Keratinocyte (primary cell): ENCODE data around the gene TBC1D30. TPM values are rescaled to one million over a fixed set of nuclear protein-coding genes. Genes with fewer than 3 reads are reported as not detected.

Experiments
- DNase-seq: peaks from one replicate; pipeline ENCODE4 v3.0.0-alpha.2; 2011; ENCODE audit warnings: low read depth, missing footprints, low spot score
- FAIRE-seq: peaks from 2 replicates; lab custom pipeline; 2011; peaks lifted over from hg19 to GRCh38; lab: Jason Lieb, UNC
- H2AFZ ChIP-seq: 2 replicates; pipeline ENCODE4 v1.6.0; 2012; ENCODE audit warnings: low read length, control low read depth, inconsistent platforms; ENCODE audit not compliant: control insufficient read depth
- H3K27ac ChIP-seq: 2 replicates; pipeline ENCODE4 v1.5.1; 2011; ENCODE audit warnings: low read length; ENCODE audit not compliant: control insufficient read depth, insufficient read depth
- H3K27me3 ChIP-seq: 3 replicates; pipeline ENCODE4 v1.6.0; 2011; ENCODE audit warnings: low read length; ENCODE audit not compliant: control insufficient read depth, insufficient read depth; ENCODE audit errors: extremely low read depth
- H3K36me3 ChIP-seq, 2 experiments: 2 replicates in 1 of 2; 3 replicates in 1 of 2; pipeline ENCODE4 v1.5.1; 2011; ENCODE audit warnings: low read length in 2 of 2, mild to moderate bottlenecking in 1 of 2; ENCODE audit not compliant: control insufficient read depth in 2 of 2, insufficient read depth in 2 of 2; ENCODE audit errors: extremely low read depth in 1 of 2
- H3K4me1 ChIP-seq: 3 replicates; pipeline ENCODE4 v1.5.1; 2011; ENCODE audit warnings: low read length; ENCODE audit not compliant: control insufficient read depth, insufficient read depth; ENCODE audit errors: extremely low read depth
- H3K4me2 ChIP-seq: 3 replicates; pipeline ENCODE4 v1.6.0; 2011; ENCODE audit warnings: low read depth, low read length; ENCODE audit not compliant: control insufficient read depth, insufficient read depth; ENCODE audit errors: extremely low read depth
- H3K4me3 ChIP-seq, 3 experiments: fragments of 200-600 bp in 1 of 3; sonication (generic) in 1 of 3; 2 replicates in 2 of 3; 3 replicates in 1 of 3; pipeline ENCODE4 v1.5.1; 2011 to 2016; ENCODE audit warnings: low read length in 3 of 3, mild to moderate bottlenecking in 3 of 3, control low read depth in 2 of 3, inconsistent platforms in 1 of 3, low read depth in 1 of 3, mixed read lengths in 1 of 3, mixed run types in 1 of 3, moderate library complexity in 1 of 3; ENCODE audit not compliant: control insufficient read depth in 2 of 3, insufficient read depth in 2 of 3; ENCODE audit errors: extremely low read depth in 1 of 3
- H3K79me2 ChIP-seq: 2 replicates; pipeline ENCODE4 v1.6.0; 2012; ENCODE audit warnings: low read length; ENCODE audit not compliant: control insufficient read depth, insufficient read depth
- H3K9ac ChIP-seq: 3 replicates; pipeline ENCODE4 v1.6.0; 2011; ENCODE audit warnings: low read length; ENCODE audit not compliant: control insufficient read depth, insufficient read depth; ENCODE audit errors: extremely low read depth
- H3K9me1 ChIP-seq: 3 replicates; pipeline ENCODE4 v1.6.0; 2011; ENCODE audit warnings: low read length; ENCODE audit not compliant: control insufficient read depth, insufficient read depth; ENCODE audit errors: extremely low read depth
- H3K9me3 ChIP-seq: 2 replicates; pipeline ENCODE4 v1.5.1; 2012; ENCODE audit warnings: low read depth, low read length; ENCODE audit not compliant: control insufficient read depth
- H4K20me1 ChIP-seq: 3 replicates; pipeline ENCODE4 v1.6.0; 2011; ENCODE audit warnings: low read length; ENCODE audit not compliant: control insufficient read depth, insufficient read depth; ENCODE audit errors: extremely low read depth
- CTCF ChIP-seq, 3 experiments: IDR thresholded peaks in 1 of 3; conservative IDR thresholded peaks in 1 of 3; optimal IDR thresholded peaks in 1 of 3; 2 replicates in 2 of 3; 3 replicates in 1 of 3; pipeline versions ENCODE3 to v1.5.1; 2011; ENCODE audit warnings: low read length in 3 of 3, mild to moderate bottlenecking in 3 of 3, moderate library complexity in 2 of 3, control low read depth in 1 of 3, inconsistent platforms in 1 of 3; ENCODE audit not compliant: insufficient read depth in 2 of 3; ENCODE audit errors: extremely low read depth in 1 of 3
- EZH2 ChIP-seq: IDR thresholded peaks from one replicate; pipeline ENCODE4 v1.6.1; 2012; ENCODE audit warnings: inconsistent platforms, mild to moderate bottlenecking, low read length, moderate library complexity
- dilution Hi-C: fragments of 300-500 bp; cut with MboI; formaldehyde crosslinking; loops from one replicate; pipeline ENCODE4 v1.7.0; 2020; ENCODE audit warnings: low sequenced_read_pairs; ENCODE audit not compliant: extremely low pct_ligation_motif_present
- polyA plus RNA-seq, 5 experiments: library from polyadenylated mRNA; depleted of rRNA in 3 of 5; stranded (reverse) in 3 of 5; stranded (forward) in 1 of 5; unstranded in 1 of 5; fragments of >200 nt; gene quantifications; 1 replicate in 1 of 5; 2 replicates in 3 of 5; 3 replicates in 1 of 5; pipeline versions ENCODE4 v1.2.1 to v1.2.3, GENCODE V29; 2011 to 2012; ENCODE audit warnings: missing spikeins in 2 of 5, low read depth in 1 of 5, low replicate concordance in 1 of 5

The TBC1D30 gene
- polyA plus RNA-seq, 1 donor (not counting 4 experiments of a cell fraction or from before 2014, with no cell fraction given) = 0.50 TPM

- no peak for FAIRE-seq
- H3K4me2 ChIP-seq = no peak overlapping the region
- H3K27ac ChIP-seq = no peak overlapping the region
These were observed 71.1 kb downstream of the TBC1D30 start for GRCh38 chr12:64895526-64895925.

GRCh38 chr12:64900540-64900939 is 76.1 kb downstream of the TBC1D30 start:
- Histone ChIP-seq H3K4me2 (no peak overlapping the region), H3K9me1 (no peaks in the 10 kb centered on the region), H3K4me3 (no peak overlapping the region), H3K4me1 (no peaks in the 10 kb centered on the region), H4K20me1 (no peaks in the 10 kb centered on the region), H3K36me3 (no peaks in the 10 kb centered on the region), H3K27ac (no peak overlapping the region), H3K9me3 (no peaks in the 10 kb centered on the region), H2AFZ (no peak overlapping the region), H3K9ac (no peak overlapping the region), H3K79me2 (no peaks in the 10 kb centered on the region), H3K27me3 (peaks cover 9% of the 10 kb centered on the region)
- TF ChIP-seq EZH2 (no peak), CTCF (optimal IDR thresholded peaks at IDR 0.05 in 1 of 3, IDR thresholded peaks at IDR 0.05 in 1 of 3, conservative IDR thresholded peaks at IDR 0.05 in 1 of 3; ENCODE audit: extremely low read depth in 1 of 3, insufficient read depth in 2 of 3, low read length in 3 of 3) (no peak)
- DNase-seq = no peak
- FAIRE-seq = no peak
- dilution Hi-C loops = no loop called here

More at GRCh38 chr12:64895526-64895925, 71.1 kb downstream of the TBC1D30 start:
- no peaks in the 10 kb centered on the region for H3K36me3 ChIP-seq
- H3K4me1 ChIP-seq = no peaks in the 10 kb centered on the region
- H2AFZ ChIP-seq = no peak overlapping the region
- no peaks in the 10 kb centered on the region for H3K9me3 ChIP-seq
- dilution Hi-C loops = no loop called here
- H3K4me3 ChIP-seq = no peak overlapping the region
- H3K9ac ChIP-seq = no peak overlapping the region
- TF ChIP-seq EZH2 (no peak), CTCF (optimal IDR thresholded peaks at IDR 0.05 in 1 of 3, IDR thresholded peaks at IDR 0.05 in 1 of 3, conservative IDR thresholded peaks at IDR 0.05 in 1 of 3; ENCODE audit: extremely low read depth in 1 of 3, insufficient read depth in 2 of 3, low read length in 3 of 3) (no peak)
- no peaks in the 10 kb centered on the region for H4K20me1 ChIP-seq
- peaks cover 13% of the 10 kb centered on the region for H3K27me3 ChIP-seq
- no peaks in the 10 kb centered on the region for H3K9me1 ChIP-seq
- no peaks in the 10 kb centered on the region for H3K79me2 ChIP-seq
- DNase-seq = no peak
